Epithelial cell of esophagus (primary cell): ENCODE results near the gene KRT77.
A peak's percentile ranks its signal among the peaks of the same experiment; 100 is the strongest.

Experiments
- DNase-seq: peaks from one replicate; pipeline ENCODE4 v3.0.0; 2010; ENCODE audit warnings: low read depth
- H3K4me3 ChIP-seq: 2 replicates; pipeline ENCODE4 v1.5.1; 2011; ENCODE audit warnings: mild to moderate bottlenecking, low read length, control low read depth
- TF ChIP-seq, protein P1 (sequence below): IDR thresholded peaks from 2 replicates; pipeline ENCODE4 v1.5.1; 2011; ENCODE audit warnings: low read depth, mild to moderate bottlenecking, low read length, control low read depth, inconsistent platforms; ENCODE audit not compliant: insufficient read depth; ENCODE audit errors: missing control alignments

Gene KRT77

DNA sequence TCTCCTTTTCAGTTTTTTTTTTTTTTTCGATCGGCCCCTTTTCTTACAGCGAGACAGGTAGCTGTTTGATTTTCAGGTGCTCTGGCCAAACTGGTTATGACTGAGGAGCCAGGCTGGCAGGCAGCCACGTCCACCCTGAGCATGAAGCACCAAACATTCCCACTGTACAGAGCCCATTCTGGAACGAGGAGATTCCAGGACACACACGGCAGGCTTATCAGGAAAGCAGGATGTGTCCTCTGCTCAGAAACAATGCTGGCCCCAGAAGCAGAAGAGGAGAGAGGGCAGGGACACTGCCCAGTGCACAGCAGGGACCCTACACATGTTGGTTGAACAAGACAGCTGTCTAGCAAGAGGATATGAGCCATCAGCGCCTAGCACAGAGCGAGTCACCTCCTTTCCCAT lies 47.6 kb downstream of the KRT77 start:
- H3K4me3 ChIP-seq = no peak overlapping the region
- DNase-seq = peak; percentile 72
- TF ChIP-seq, protein P1, sequence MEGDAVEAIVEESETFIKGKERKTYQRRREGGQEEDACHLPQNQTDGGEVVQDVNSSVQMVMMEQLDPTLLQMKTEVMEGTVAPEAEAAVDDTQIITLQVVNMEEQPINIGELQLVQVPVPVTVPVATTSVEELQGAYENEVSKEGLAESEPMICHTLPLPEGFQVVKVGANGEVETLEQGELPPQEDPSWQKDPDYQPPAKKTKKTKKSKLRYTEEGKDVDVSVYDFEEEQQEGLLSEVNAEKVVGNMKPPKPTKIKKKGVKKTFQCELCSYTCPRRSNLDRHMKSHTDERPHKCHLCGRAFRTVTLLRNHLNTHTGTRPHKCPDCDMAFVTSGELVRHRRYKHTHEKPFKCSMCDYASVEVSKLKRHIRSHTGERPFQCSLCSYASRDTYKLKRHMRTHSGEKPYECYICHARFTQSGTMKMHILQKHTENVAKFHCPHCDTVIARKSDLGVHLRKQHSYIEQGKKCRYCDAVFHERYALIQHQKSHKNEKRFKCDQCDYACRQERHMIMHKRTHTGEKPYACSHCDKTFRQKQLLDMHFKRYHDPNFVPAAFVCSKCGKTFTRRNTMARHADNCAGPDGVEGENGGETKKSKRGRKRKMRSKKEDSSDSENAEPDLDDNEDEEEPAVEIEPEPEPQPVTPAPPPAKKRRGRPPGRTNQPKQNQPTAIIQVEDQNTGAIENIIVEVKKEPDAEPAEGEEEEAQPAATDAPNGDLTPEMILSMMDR = no peak

DNA sequence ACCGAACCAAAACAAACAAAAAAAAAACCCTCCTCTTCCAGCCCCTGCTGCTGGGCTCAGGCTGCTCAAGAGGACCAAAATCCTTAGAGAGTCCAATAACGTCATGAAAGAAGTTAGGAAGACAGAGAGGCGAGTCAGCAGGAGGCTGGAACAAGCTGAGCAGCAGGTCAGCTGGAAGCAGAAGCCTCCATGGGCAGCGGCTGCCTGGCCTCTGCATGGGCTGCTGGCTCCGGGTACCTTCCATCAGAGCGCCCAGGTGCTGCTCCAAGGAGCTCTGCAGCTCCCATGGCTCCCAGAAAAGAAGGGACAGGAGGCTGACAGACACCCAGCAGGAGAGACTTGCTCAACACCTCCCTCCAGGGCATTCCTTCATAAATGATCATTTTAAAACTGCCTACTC lies 48.1 kb downstream of the KRT77 start:
- peak; percentile 4 for DNase-seq
- TF ChIP-seq, protein P1 = no peak
- no peak overlapping the region for H3K4me3 ChIP-seq

DNA sequence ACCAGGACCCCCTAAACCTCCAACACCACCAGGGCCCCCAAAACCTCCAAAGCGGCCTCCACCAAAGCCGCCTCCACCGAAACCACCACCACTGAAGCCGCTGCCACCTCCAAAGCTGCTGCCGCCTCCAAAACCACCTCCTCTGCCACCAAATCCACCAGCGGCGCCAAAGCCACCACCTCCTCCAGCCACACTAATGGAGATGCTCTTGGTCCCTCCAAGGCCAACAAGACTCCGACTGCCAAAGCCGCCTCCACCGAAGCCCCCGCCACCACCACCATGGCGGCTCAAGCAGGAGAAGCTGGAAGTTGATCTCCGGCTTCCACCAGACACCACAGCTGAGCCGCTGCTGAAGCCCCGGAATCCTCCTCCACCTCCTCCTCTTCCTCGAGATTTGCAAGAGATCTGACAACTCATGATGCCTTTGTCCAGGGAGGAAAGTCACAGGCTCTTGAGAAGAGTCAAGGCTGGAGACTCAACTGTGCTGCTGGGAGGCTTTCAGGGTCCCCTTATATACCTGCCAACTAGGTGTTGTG lies 51.5 kb downstream of the KRT77 start, which contains the start of gene KRT2:
Gene KRT2, minus strand, starts transcription at position 486 of the 536 bp plus-strand sequence. Its CDS starts 69 bp downstream, at position 417.
- DNase-seq = no peak
- TF ChIP-seq, protein P1 = no peak
- H3K4me3 ChIP-seq = no peak within 1 kb of the TSS

DNA sequence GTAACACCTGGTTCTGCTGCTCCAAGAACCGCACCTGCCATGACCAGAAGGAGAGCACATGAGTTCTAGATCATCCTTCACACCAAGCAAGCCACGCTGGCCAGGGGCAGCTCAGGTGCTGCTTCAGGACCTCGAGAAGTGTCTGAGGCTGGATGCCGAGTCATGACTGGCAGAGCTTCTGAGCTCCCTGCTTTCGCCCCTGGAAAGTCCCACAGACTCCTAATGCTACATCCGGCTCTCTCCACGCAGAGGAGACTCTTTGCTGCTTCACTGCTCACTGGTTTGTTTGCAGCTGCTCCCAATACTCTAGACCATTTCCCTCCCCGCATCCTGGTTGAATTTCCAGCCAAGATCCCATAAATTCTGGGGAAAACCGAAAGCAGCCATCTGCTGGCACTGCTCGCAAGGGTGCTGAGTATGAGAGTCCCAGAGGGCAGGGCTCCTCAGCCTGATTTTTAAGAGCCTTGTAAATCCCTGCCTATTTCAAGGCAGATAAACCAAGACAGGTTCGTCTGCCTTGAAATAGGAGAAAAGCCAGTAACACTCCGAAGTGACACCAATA lies 52.7 kb downstream of the KRT77 start:
- DNase-seq = no peak
- H3K4me3 ChIP-seq = no peak overlapping the region

DNA sequence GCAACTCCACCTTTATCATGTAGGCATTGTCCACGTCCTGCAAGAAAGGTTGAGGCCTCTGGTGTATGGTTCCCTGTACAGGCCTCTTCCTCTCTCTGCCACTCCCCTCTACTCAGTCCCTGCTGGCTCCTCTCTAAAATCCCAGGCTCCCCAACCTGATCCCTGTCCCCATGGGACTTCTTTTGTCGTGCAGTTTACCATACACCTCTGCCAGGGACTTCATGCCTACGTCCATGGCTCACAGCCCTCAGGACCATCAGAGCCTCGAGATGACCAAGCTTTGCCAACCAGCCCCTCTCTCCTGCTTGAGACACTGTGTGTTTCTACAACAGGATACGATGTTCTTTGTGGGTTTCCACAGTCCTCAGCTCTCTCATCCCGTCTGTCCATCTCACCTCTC lies 54.3 kb downstream of the KRT77 start:
- no peak for DNase-seq
- TF ChIP-seq, protein P1 = no peak
- H3K4me3 ChIP-seq = no peak overlapping the region

More for the DNA sequence above, 52.7 kb downstream of the KRT77 start:
- TF ChIP-seq, protein P1 = no peak

DNA sequence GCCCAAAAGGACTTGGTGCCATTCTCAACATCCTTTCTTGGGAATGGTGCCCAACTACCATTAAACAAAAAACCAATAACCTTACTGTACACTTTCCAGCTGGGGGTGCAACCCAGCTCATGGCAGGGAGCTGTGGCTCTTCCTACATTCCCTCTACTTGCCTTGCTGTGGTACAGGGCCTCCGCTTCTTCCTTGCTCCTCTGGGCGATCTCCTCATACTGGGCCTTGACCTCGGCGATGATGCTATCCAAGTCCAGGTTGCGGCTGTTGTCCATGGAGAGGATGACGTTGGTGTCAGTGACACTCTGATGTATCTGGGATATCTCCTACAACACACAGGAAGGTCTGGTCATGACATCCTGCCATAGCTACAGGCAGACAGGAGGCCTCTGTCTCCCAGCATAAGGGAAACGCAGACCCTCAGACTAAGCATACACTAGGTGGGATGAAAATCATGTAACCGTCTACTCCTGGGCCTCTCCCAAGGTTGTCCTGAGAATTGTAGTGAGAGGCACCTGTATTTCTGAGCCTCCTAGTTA lies 55.2 kb downstream of the KRT77 start:
- H3K4me3 ChIP-seq = no peak overlapping the region
- no peak for DNase-seq
- TF ChIP-seq, protein P1 = no peak

DNA sequence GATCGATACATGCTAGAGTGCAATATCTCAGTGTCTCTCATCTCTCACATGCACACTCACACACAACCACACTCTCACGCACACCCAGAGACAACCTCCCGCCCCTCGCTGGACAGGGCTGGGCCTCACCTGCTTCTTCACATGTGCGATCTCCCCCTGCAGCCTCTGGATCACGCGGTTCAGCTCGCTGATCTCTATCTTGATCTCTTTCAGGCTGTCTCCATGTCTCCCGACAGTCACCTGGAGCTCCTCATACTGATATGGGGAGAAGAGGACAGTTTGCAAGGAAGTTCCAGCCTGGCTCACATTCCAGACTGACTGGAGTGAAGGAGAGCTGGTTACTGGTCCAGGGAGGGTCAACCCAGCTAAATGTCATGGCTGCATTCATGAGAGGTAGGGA lies 55.7 kb downstream of the KRT77 start:
- TF ChIP-seq, protein P1 = no peak

More for the DNA sequence above, 55.7 kb downstream of the KRT77 start:
- no peak overlapping the region for H3K4me3 ChIP-seq
- no peak for DNase-seq
